Coronary artery (tissue), 2 donors: Measurements from ENCODE around the gene KISS1.
"Not testable (repeated sequence)": the region's sequence is repeated elsewhere in the genome, so short reads cannot be mapped to it uniquely, and the experiment has no call there.

Experiments
- DNase-seq: peaks from one replicate; pipeline ENCODE4 v3.0.0-alpha.2; 2017; ENCODE audit warnings: low spot score
- H3K27ac ChIP-seq, 2 donors: fragments of 200-600 bp; sonication (generic); one replicate each; pipeline ENCODE4 v1.5.1; 2016 to 2019
- H3K4me3 ChIP-seq: fragments of 200-600 bp; sonication (generic); 2 replicates; pipeline ENCODE4 v1.5.1; 2016; ENCODE audit warnings: mild to moderate bottlenecking, moderate library complexity
- TF ChIP-seq, protein P1 (sequence below): fragments of 200-600 bp; sonication (generic); IDR thresholded peaks from one replicate; pipeline ENCODE4 v1.5.1; 2019; ENCODE audit warnings: antibody characterized with exemption

The KISS1 gene, protein sequence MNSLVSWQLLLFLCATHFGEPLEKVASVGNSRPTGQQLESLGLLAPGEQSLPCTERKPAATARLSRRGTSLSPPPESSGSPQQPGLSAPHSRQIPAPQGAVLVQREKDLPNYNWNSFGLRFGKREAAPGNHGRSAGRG

GRCh38 chr1:204196068-204196795 lies at the start of gene KISS1:
KISS1 (minus strand) TSS chr1:204196491; CDS start chr1:204192876, 3,615 bp downstream.
- no peak for DNase-seq

DNA sequence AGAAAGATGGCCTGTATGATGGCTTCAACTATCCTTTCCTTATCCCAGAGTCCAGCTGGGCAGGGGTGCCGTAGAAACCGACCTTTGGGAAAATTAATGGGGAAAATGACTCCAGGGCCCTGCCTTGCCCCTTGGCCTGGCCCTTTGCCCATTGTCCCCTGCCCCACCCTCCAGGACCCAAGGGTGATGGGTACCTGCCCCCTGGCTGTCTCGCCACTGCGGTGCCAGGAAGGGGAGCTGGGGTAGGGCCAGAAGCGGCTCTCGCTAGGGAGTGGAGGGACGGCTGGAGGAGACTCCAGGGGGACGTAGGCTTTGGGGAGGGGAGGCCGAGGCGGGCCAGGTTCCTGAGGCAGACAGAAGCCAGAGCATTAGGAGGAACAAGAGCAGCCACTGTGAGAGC lies 46.6 kb upstream of the KISS1 start:
- DNase-seq = no peak
- Histone ChIP-seq H3K27ac (no peak overlapping the region), H3K4me3 (no peak overlapping the region)
- TF ChIP-seq, protein P1, sequence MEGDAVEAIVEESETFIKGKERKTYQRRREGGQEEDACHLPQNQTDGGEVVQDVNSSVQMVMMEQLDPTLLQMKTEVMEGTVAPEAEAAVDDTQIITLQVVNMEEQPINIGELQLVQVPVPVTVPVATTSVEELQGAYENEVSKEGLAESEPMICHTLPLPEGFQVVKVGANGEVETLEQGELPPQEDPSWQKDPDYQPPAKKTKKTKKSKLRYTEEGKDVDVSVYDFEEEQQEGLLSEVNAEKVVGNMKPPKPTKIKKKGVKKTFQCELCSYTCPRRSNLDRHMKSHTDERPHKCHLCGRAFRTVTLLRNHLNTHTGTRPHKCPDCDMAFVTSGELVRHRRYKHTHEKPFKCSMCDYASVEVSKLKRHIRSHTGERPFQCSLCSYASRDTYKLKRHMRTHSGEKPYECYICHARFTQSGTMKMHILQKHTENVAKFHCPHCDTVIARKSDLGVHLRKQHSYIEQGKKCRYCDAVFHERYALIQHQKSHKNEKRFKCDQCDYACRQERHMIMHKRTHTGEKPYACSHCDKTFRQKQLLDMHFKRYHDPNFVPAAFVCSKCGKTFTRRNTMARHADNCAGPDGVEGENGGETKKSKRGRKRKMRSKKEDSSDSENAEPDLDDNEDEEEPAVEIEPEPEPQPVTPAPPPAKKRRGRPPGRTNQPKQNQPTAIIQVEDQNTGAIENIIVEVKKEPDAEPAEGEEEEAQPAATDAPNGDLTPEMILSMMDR = no peak

More at GRCh38 chr1:204196068-204196795, at the start of gene KISS1:
- Histone ChIP-seq H3K27ac (no peak within 1 kb of the TSS), H3K4me3 (no peak within 1 kb of the TSS)
- TF ChIP-seq, protein P1 = no peak

- TF ChIP-seq, protein P1 = no peak
- no peak for DNase-seq
- Histone ChIP-seq H3K27ac (no peak overlapping the region), H3K4me3 (no peak overlapping the region)
Measured at GRCh38 chr1:204241914-204242313, 45.6 kb upstream of the KISS1 start.

GRCh38 chr1:204241050-204241449 lies 44.8 kb upstream of the KISS1 start:
- no peak for DNase-seq
- Histone ChIP-seq H3K27ac (no peak overlapping the region), H3K4me3 (no peak overlapping the region)
- TF ChIP-seq, protein P1 = no peak

GRCh38 chr1:204240233-204240632 lies 43.9 kb upstream of the KISS1 start:
- DNase-seq = no peak
- Histone ChIP-seq H3K4me3 (no peak overlapping the region), H3K27ac (no peak overlapping the region)
- TF ChIP-seq, protein P1 = no peak

DNA sequence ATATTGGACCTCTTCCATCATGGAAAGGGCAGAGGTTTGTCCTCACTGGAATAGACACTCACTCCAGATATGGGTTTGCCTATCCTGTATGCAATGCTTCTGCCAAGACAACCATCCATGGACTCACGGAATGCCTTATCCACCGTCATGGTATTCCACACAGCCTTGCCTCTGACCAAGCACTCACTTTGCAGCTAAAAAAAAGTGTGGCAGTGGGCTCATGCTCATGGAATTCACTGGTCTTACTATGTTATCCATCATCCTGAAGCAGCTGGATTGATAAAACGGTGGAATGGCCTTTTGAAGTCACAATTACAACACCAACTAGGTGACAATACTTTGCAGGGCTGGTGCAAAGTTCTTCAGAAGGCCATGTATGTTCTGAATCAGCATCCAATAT lies 43.1 kb upstream of the KISS1 start:
- not testable (repeated sequence) for H3K4me3 ChIP-seq, DNase-seq, H3K27ac ChIP-seq

- not testable (repeated sequence) for DNase-seq, H3K27ac ChIP-seq, H3K4me3 ChIP-seq
Measured at GRCh38 chr1:204238520-204238919, 42.2 kb upstream of the KISS1 start.

- not testable (repeated sequence) for H3K27ac ChIP-seq, H3K4me3 ChIP-seq, DNase-seq
Measured at GRCh38 chr1:204237515-204237914, 41.2 kb upstream of the KISS1 start.
